NCI-H526 treated with DMSO at 0.1 percent for 48 hours (cell line): ENCODE data around the gene FHAD1.
A peak's percentile ranks its signal among the peaks of the same experiment; 100 is the strongest.

Experiments
- DNase-seq: peaks from one replicate; lab custom pipeline; 2025; lab: John Stamatoyannopoulos, UW

Gene FHAD1

GRCh38 chr1:15246960-15247614, at the start of gene FHAD1:
TSS of gene FHAD1 (plus strand) at chr1:15247223. CDS start at chr1:15251785, 4,562 bp downstream.
- DNase-seq = peak; percentile 36

- no peak for DNase-seq
Observed at GRCh38 chr1:15197591-15198447, 49.2 kb upstream of the FHAD1 start.

- DNase-seq = no peak
Observed at GRCh38 chr1:15198684-15199083, 48.3 kb upstream of the FHAD1 start.

- DNase-seq = no peak
Observed at GRCh38 chr1:15201221-15201620, 45.8 kb upstream of the FHAD1 start.

GRCh38 chr1:15201849-15202551, 45.0 kb upstream of the FHAD1 start:
- DNase-seq = no peak

GRCh38 chr1:15204931-15205330, 42.1 kb upstream of the FHAD1 start:
- no peak for DNase-seq

GRCh38 chr1:15205586-15206346, 41.3 kb upstream of the FHAD1 start:
- no peak for DNase-seq

- peak; percentile 76 for DNase-seq
Observed at GRCh38 chr1:15206418-15207030, 40.5 kb upstream of the FHAD1 start.

- DNase-seq = peak; percentile 63
Observed at GRCh38 chr1:15207031-15207828, 39.8 kb upstream of the FHAD1 start.

- peak; percentile 94 for DNase-seq
Observed at GRCh38 chr1:15207829-15208429, 39.1 kb upstream of the FHAD1 start.

- no peak for DNase-seq
Observed at GRCh38 chr1:15210651-15211375, 36.2 kb upstream of the FHAD1 start.

GRCh38 chr1:15211424-15211823, 35.6 kb upstream of the FHAD1 start:
- no peak for DNase-seq

- DNase-seq = no peak
Observed at GRCh38 chr1:15212216-15212953, 34.6 kb upstream of the FHAD1 start.

- DNase-seq = no peak
Observed at GRCh38 chr1:15212954-15213291, 34.1 kb upstream of the FHAD1 start.

- no peak for DNase-seq
Observed at GRCh38 chr1:15213341-15213821, 33.6 kb upstream of the FHAD1 start.

GRCh38 chr1:15214527-15214926, 32.5 kb upstream of the FHAD1 start:
- DNase-seq = no peak

- no peak for DNase-seq
Observed at GRCh38 chr1:15215116-15215515, 31.9 kb upstream of the FHAD1 start.

GRCh38 chr1:15217654-15218053, 29.4 kb upstream of the FHAD1 start:
- DNase-seq = no peak
